Chondrocyte (in vitro differentiated cells): Measurements from ENCODE around the gene SASH1. TPM values are rescaled to one million over a fixed set of nuclear protein-coding genes. Genes with fewer than 3 reads are reported as not detected.
"Not testable (repeated sequence)": the region's sequence is repeated elsewhere in the genome, so short reads cannot be mapped to it uniquely, and the experiment has no call there.

ENCODE experiments used
- DNase-seq: peaks from one replicate; pipeline ENCODE4 v3.0.0; 2021; ENCODE audit warnings: mixed read lengths, low spot score
- H3K27ac Mint-ChIP-seq: one replicate; pipeline ENCODE4 v1.8.0; 2021; ENCODE audit warnings: mild to moderate bottlenecking, moderate library complexity, mixed read lengths; ENCODE audit not compliant: unreplicated experiment
- H3K27me3 Mint-ChIP-seq: 2 replicates; pipeline ENCODE4 v1.8.0; 2021; ENCODE audit warnings: low read depth, mixed read lengths
- H3K36me3 Mint-ChIP-seq: 2 replicates; pipeline ENCODE4 v1.8.0; 2021; ENCODE audit warnings: low read depth, mixed read lengths
- H3K4me1 Mint-ChIP-seq: 2 replicates; pipeline ENCODE4 v1.8.0; 2021; ENCODE audit warnings: low read depth, mild to moderate bottlenecking, mixed read lengths
- H3K4me3 Mint-ChIP-seq: one replicate; pipeline ENCODE4 v1.8.0; 2021; ENCODE audit warnings: mild to moderate bottlenecking, moderate library complexity, mixed read lengths; ENCODE audit not compliant: unreplicated experiment
- H3K9me3 Mint-ChIP-seq: 2 replicates; pipeline ENCODE4 v1.8.0; 2021; ENCODE audit warnings: low read depth, mixed read lengths
- CTCF ChIP-seq: fragments of 200-600 bp; sonication (generic); IDR thresholded peaks from 2 replicates; pipeline ENCODE4 v1.5.0; 2021; ENCODE audit warnings: antibody characterized with exemption, mild to moderate bottlenecking, moderate library complexity
- total RNA-seq: library from RNA; stranded (reverse); gene quantifications from 3 replicates; pipeline ENCODE4 v1.2.1, GENCODE V29; 2021

The SASH1 gene
- total RNA-seq, 1 donor from 2014 or later = 82.9 TPM

DNA sequence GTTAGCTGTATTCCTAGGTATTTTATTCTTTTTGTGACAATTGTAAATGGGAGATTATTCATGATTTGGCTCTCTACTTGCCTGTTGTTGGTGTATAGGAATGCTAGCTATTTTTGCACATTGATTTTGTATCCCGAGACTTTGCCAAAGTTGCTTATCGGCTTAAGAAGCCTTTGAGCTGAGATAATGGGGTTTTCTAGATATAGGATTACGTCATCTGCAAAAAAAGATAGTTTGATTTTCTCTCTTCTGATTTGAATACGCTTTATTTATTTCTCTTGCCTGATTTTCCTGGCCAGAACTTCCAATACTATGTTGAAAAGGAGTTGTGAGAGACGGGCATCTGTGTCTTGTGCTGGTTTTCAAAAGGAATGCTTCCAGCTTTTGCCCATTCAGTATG, 241.0 kb downstream of the SASH1 start:
- Mint-ChIP-seq H3K9me3 (peaks cover 39% of the 10 kb centered on the region), H3K36me3 (peaks cover 17% of the 10 kb centered on the region), H3K27ac (no peak overlapping the region), H3K4me1 (no peaks in the 10 kb centered on the region), H3K27me3 (no peaks in the 10 kb centered on the region), H3K4me3 (no peak overlapping the region)
- no peak for TF ChIP-seq CTCF
- no peak for DNase-seq

DNA sequence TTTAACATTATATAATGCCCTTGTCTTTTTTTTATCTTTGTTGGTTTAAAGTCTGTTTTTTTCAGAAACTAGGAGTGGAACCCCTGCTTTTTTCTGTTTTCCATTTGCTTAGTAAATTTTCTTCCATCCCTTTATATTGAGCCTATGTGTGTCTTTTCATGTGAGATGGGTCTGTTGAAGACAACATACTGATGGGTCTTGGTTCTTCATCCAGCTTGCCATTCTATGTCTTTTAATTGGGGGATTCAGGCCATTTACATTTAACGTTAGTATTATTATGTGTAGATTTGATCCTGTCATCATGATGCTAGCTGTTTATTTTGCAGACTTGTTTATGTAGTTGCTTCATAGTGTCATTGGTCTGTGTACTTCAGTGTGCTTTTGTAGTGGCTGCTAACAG, 243.0 kb downstream of the SASH1 start:
- not testable (repeated sequence) for H3K27ac Mint-ChIP-seq, DNase-seq, H3K4me1 Mint-ChIP-seq, H3K4me3 Mint-ChIP-seq, H3K27me3 Mint-ChIP-seq
- Mint-ChIP-seq H3K36me3 (peaks cover 17% of the 10 kb centered on the region), H3K9me3 (peaks cover 51% of the 10 kb centered on the region)

DNA sequence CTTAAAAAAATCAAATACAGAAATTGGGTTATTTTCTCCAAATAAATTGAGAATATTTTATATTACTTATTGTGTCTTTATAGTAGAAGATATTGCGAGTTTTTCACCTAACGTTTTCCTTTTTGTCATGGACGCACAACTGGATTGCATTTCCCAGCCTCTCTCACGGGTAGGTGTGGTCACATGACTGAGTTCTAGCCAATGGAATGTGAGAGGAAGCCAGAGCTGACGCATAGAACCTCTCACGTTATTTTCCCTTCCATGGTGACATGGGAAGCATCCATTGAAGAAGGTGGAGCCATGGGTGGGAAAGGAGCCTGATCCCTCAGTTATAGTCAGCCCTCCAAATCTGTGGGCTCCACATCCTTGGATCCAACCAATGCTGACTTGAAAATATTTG, 248.2 kb downstream of the SASH1 start:
- Mint-ChIP-seq H3K9me3 (peaks cover 29% of the 10 kb centered on the region), H3K4me3 (no peak overlapping the region), H3K36me3 (peaks cover 7% of the 10 kb centered on the region), H3K27me3 (no peaks in the 10 kb centered on the region), H3K4me1 (peaks cover 17% of the 10 kb centered on the region), H3K27ac (no peak overlapping the region)
- TF ChIP-seq CTCF = no peak
- DNase-seq = no peak

DNA sequence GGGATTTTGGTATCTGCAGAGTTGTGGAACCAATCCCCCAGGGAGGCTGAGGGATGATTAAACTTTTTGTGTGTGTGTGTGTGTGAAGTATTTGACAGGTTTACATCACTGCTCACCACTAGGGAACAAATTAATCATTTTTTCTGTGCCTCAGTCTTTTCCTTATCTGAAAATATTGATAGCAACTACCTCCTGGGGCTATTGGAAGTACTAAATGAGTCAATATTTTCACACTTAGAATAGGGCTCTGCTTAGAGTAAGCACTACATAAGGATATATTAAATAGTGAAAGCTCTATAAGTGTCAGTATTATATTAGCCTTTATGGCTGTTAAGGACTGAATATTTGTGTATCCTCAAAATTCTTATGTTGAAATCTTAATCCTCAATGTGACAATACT, 249.0 kb downstream of the SASH1 start:
- TF ChIP-seq CTCF = no peak
- H3K4me1 Mint-ChIP-seq = peaks cover 17% of the 10 kb centered on the region

GRCh38 chr6:148593130-148593812, 250.6 kb downstream of the SASH1 start:
- Mint-ChIP-seq H3K36me3 (peaks cover 1% of the 10 kb centered on the region), H3K27me3 (no peaks in the 10 kb centered on the region), H3K4me3 (no peak overlapping the region), H3K9me3 (peaks cover 14% of the 10 kb centered on the region), H3K4me1 (peaks cover 17% of the 10 kb centered on the region), H3K27ac (peak overlapping the region; percentile 78)
- DNase-seq = no peak
- TF ChIP-seq CTCF = no peak

More for the DNA sequence above, 249.0 kb downstream of the SASH1 start:
- H3K27me3 Mint-ChIP-seq = no peaks in the 10 kb centered on the region
- H3K9me3 Mint-ChIP-seq = peaks cover 21% of the 10 kb centered on the region
- no peak overlapping the region for H3K4me3 Mint-ChIP-seq
- peaks cover 1% of the 10 kb centered on the region for H3K36me3 Mint-ChIP-seq
- no peak overlapping the region for H3K27ac Mint-ChIP-seq
- DNase-seq = no peak

DNA sequence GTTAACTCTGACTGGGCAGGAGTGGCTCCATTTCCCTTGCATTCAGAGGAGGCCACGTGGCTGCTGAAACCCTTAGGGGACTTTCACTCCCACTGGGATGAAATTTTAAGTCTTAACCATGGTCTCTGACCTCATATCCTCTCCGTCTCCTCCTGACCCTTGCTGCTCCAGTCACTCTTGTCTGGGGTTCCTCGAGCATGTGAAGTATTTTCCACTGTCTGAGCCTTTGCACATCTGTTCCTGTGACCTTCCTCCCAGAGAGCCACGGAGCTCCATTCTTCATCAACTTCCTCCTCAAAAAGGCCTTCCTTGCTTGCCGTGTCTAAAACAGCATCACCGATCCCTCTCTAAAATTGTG, 251.2 kb downstream of the SASH1 start:
- DNase-seq = no peak
- H3K27ac Mint-ChIP-seq = peak overlapping the region; percentile 52
- H3K4me3 Mint-ChIP-seq = no peak overlapping the region
- no peak for TF ChIP-seq CTCF
- H3K27me3 Mint-ChIP-seq = no peaks in the 10 kb centered on the region
- H3K9me3 Mint-ChIP-seq = peaks cover 12% of the 10 kb centered on the region
- H3K4me1 Mint-ChIP-seq = peaks cover 17% of the 10 kb centered on the region
- H3K36me3 Mint-ChIP-seq = no peaks in the 10 kb centered on the region
